Liver (tissue), 9 donors: ENCODE measurements around the gene TRIM33. TPM values are rescaled to one million over a fixed set of nuclear protein-coding genes. Genes with fewer than 3 reads are reported as not detected.

Experiments
- DNase-seq: peaks from one replicate; pipeline ENCODE4 v3.0.0-alpha.2; 2017; ENCODE audit warnings: low spot score
- H3K27ac ChIP-seq, 2 donors: one replicate each; pipeline ENCODE4 v1.7.0; 2013; ENCODE audit warnings: inconsistent platforms in 2 of 2, low read length in 2 of 2, control low read depth in 1 of 2, low read depth in 1 of 2, mild to moderate bottlenecking in 1 of 2
- H3K27me3 ChIP-seq, 4 donors: one replicate each; pipeline versions ENCODE4 v1.6.1 to v1.7.0; 2013; ENCODE audit warnings: low read length in 3 of 4, inconsistent platforms in 1 of 4, mild to moderate bottlenecking in 1 of 4, moderate library complexity in 1 of 4; ENCODE audit not compliant: control insufficient read depth in 4 of 4, insufficient read depth in 4 of 4
- H3K36me3 ChIP-seq, 4 donors: one replicate each; pipeline versions ENCODE4 v1.6.1 to v1.7.0; 2013; ENCODE audit warnings: low read length in 3 of 4, mild to moderate bottlenecking in 3 of 4, low read depth in 1 of 4, moderate library complexity in 1 of 4; ENCODE audit not compliant: control insufficient read depth in 4 of 4, insufficient read depth in 3 of 4
- H3K4me1 ChIP-seq, 4 donors: one replicate each; pipeline versions ENCODE4 v1.6.1 to v1.7.0; 2013; ENCODE audit warnings: low read length in 3 of 4, mild to moderate bottlenecking in 3 of 4, moderate library complexity in 1 of 4; ENCODE audit not compliant: control insufficient read depth in 4 of 4, insufficient read depth in 4 of 4
- H3K4me3 ChIP-seq, 3 donors: one replicate each; pipeline versions ENCODE4 v1.6.1 to v1.7.0; 2013; ENCODE audit warnings: low read length in 3 of 3, control low read depth in 1 of 3, low read depth in 1 of 3, mild to moderate bottlenecking in 1 of 3
- H3K9ac ChIP-seq, 2 donors: one replicate each; pipeline ENCODE4 v1.7.0; 2013; ENCODE audit warnings: low read length in 2 of 2, mild to moderate bottlenecking in 2 of 2, moderate library complexity in 2 of 2, control low read depth in 1 of 2, low read depth in 1 of 2
- H3K9me3 ChIP-seq, 4 donors: one replicate each; pipeline versions ENCODE4 v1.6.1 to v1.7.0; 2013; ENCODE audit warnings: low read length in 3 of 4; ENCODE audit not compliant: control insufficient read depth in 4 of 4
- EGR1 ChIP-seq, 2 donors: IDR thresholded peaks; 2 replicates each; pipeline ENCODE4 v1.6.1; 2016 to 2018; ENCODE audit warnings: antibody characterized with exemption in 2 of 2, low read depth in 2 of 2
- FOXA1 ChIP-seq: IDR thresholded peaks from 2 replicates; pipeline ENCODE4 v1.6.1; 2016; ENCODE audit warnings: antibody characterized with exemption
- FOXA2 ChIP-seq: IDR thresholded peaks from 2 replicates; pipeline ENCODE4 v1.6.1; 2016; ENCODE audit warnings: antibody characterized with exemption
- GABPA ChIP-seq, 2 donors: IDR thresholded peaks in 1 of 2; conservative IDR thresholded peaks in 1 of 2; 2 replicates each; pipeline ENCODE4 v1.6.1; 2016; ENCODE audit warnings: antibody characterized with exemption in 2 of 2, mild to moderate bottlenecking in 1 of 2, moderate library complexity in 1 of 2
- HNF4A ChIP-seq, 2 donors: conservative IDR thresholded peaks; 2 replicates each; pipeline ENCODE4 v1.6.1; 2016; ENCODE audit warnings: antibody characterized with exemption in 2 of 2, mild to moderate bottlenecking in 2 of 2
- HNF4G ChIP-seq: IDR thresholded peaks from 2 replicates; pipeline ENCODE4 v1.6.1; 2016; ENCODE audit warnings: antibody characterized with exemption
- JUND ChIP-seq, 2 donors: IDR thresholded peaks; 2 replicates each; pipeline ENCODE4 v1.6.1; 2016; ENCODE audit warnings: antibody characterized with exemption in 2 of 2
- NR2F2 ChIP-seq: IDR thresholded peaks from 2 replicates; pipeline ENCODE4 v1.6.1; 2016; ENCODE audit warnings: antibody characterized with exemption
- RAD21 ChIP-seq, 2 donors: IDR thresholded peaks; 2 replicates each; pipeline ENCODE4 v1.6.1; 2016; ENCODE audit warnings: antibody characterized with exemption in 2 of 2, mild to moderate bottlenecking in 2 of 2
- RXRA ChIP-seq, 2 donors: IDR thresholded peaks; 2 replicates each; pipeline ENCODE4 v1.6.1; 2017 to 2018; ENCODE audit warnings: antibody characterized with exemption in 2 of 2, mild to moderate bottlenecking in 1 of 2
- SP1 ChIP-seq: IDR thresholded peaks from 2 replicates; pipeline ENCODE4 v1.6.1; 2018; ENCODE audit warnings: antibody characterized with exemption, mild to moderate bottlenecking
- TAF1 ChIP-seq: conservative IDR thresholded peaks from 2 replicates; pipeline ENCODE4 v1.6.1; 2016; ENCODE audit warnings: antibody characterized with exemption, mild to moderate bottlenecking
- YY1 ChIP-seq: IDR thresholded peaks from 2 replicates; pipeline ENCODE4 v1.6.1; 2016; ENCODE audit warnings: antibody characterized with exemption, mild to moderate bottlenecking
- WGBS: extraction: QIAGEN DNeasy Blood & Tissue Kit; methylation state at CpG from one replicate; pipeline ENCODE4 v1.1.7; 2013; 5-methylcytosine and 5-hydroxymethylcytosine counted together
- polyA plus RNA-seq, 2 donors: library from polyadenylated mRNA; stranded (reverse) in 1 of 2; unstranded in 1 of 2; fragments of 200-250 nt in 1 of 2; fragments of >200 nt in 1 of 2; fragmentation: Nextera tagmentation in 1 of 2; extraction: Ambion mirVana in 1 of 2; gene quantifications; one replicate each; pipeline versions ENCODE4 v1.2.1 to v1.2.3, GENCODE V29; 2013 to 2015
- total RNA-seq, 2 donors: library from RNA; depleted of rRNA; stranded (reverse); fragments of >200 nt; gene quantifications; one replicate each; pipeline ENCODE4 v1.2.3, GENCODE V29; 2014
- TF ChIP-seq, protein P1 (sequence below): fragments of 150-350 bp; IDR thresholded peaks from 2 replicates; pipeline ENCODE4 v1.5.1; 2017; ENCODE audit warnings: improper control_type of control experiment, low read depth, low read length; ENCODE audit not compliant: missing input control
- TF ChIP-seq, protein P2 (sequence below): IDR thresholded peaks from 2 replicates; pipeline ENCODE4 v1.6.1; 2016; ENCODE audit warnings: antibody characterized with exemption
- TF ChIP-seq, protein P3 (sequence below): IDR thresholded peaks from 2 replicates; pipeline ENCODE4 v1.6.1; 2016; ENCODE audit warnings: antibody characterized with exemption
- TF ChIP-seq, protein P4 (sequence below): IDR thresholded peaks from 2 replicates; pipeline ENCODE4 v1.6.1; 2016; ENCODE audit warnings: antibody characterized with exemption
- donor health status: healthy.
- donor health status: healthy.
- donor health status: healthy.
- donor health status: healthy.
- donor health status: healthy.

The TRIM33 gene
- total and polyA plus RNA-seq, 4 donors, result 4.5 to 30.5 (median 16.6) TPM

- H3K4me3 ChIP-seq, result no peak overlapping the region
- H3K27me3 ChIP-seq, result no peaks in the 10 kb centered on the region
- 49% methylated on average over 4 of the region's 4 CpGs for WGBS
- H3K36me3 ChIP-seq, result peaks cover 0 to 2% (median 0%) of the 10 kb centered on the region in 4 donors
- H3K9ac ChIP-seq, result no peak overlapping the region
- no peak for DNase-seq
- H3K4me1 ChIP-seq, result peaks cover 7 to 52% (median 42%) of the 10 kb centered on the region in 4 donors
- peak overlapping the region; percentile 25 to 44 for H3K27ac ChIP-seq
- no peaks in the 10 kb centered on the region for H3K9me3 ChIP-seq
- TF ChIP-seq EGR1 (IDR thresholded peaks at IDR 0.05; ENCODE audit: low read depth in 2 of 2), result no peak
- TF ChIP-seq, protein P1, sequence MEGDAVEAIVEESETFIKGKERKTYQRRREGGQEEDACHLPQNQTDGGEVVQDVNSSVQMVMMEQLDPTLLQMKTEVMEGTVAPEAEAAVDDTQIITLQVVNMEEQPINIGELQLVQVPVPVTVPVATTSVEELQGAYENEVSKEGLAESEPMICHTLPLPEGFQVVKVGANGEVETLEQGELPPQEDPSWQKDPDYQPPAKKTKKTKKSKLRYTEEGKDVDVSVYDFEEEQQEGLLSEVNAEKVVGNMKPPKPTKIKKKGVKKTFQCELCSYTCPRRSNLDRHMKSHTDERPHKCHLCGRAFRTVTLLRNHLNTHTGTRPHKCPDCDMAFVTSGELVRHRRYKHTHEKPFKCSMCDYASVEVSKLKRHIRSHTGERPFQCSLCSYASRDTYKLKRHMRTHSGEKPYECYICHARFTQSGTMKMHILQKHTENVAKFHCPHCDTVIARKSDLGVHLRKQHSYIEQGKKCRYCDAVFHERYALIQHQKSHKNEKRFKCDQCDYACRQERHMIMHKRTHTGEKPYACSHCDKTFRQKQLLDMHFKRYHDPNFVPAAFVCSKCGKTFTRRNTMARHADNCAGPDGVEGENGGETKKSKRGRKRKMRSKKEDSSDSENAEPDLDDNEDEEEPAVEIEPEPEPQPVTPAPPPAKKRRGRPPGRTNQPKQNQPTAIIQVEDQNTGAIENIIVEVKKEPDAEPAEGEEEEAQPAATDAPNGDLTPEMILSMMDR, result no peak
- TF ChIP-seq RXRA (IDR thresholded peaks at IDR 0.05), result peak in 1 of 2 donors; percentile 50
- TF ChIP-seq GABPA (IDR thresholded peaks at IDR 0.05 in 1 of 2, conservative IDR thresholded peaks at IDR 0.05 in 1 of 2), result no peak
- peak; percentile 57 to 64 for TF ChIP-seq HNF4A (conservative IDR thresholded peaks at IDR 0.05)
- no peak for TF ChIP-seq HNF4G
- TF ChIP-seq, protein P2, sequence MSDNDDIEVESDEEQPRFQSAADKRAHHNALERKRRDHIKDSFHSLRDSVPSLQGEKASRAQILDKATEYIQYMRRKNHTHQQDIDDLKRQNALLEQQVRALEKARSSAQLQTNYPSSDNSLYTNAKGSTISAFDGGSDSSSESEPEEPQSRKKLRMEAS, result no peak
- TF ChIP-seq TAF1, result no peak
- peak in 1 of 2 donors; percentile 23 for TF ChIP-seq JUND (IDR thresholded peaks at IDR 0.05)
- TF ChIP-seq, protein P3, sequence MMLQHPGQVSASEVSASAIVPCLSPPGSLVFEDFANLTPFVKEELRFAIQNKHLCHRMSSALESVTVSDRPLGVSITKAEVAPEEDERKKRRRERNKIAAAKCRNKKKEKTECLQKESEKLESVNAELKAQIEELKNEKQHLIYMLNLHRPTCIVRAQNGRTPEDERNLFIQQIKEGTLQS, result no peak
- TF ChIP-seq NR2F2, result no peak
- TF ChIP-seq FOXA1, result no peak
- TF ChIP-seq, protein P4, sequence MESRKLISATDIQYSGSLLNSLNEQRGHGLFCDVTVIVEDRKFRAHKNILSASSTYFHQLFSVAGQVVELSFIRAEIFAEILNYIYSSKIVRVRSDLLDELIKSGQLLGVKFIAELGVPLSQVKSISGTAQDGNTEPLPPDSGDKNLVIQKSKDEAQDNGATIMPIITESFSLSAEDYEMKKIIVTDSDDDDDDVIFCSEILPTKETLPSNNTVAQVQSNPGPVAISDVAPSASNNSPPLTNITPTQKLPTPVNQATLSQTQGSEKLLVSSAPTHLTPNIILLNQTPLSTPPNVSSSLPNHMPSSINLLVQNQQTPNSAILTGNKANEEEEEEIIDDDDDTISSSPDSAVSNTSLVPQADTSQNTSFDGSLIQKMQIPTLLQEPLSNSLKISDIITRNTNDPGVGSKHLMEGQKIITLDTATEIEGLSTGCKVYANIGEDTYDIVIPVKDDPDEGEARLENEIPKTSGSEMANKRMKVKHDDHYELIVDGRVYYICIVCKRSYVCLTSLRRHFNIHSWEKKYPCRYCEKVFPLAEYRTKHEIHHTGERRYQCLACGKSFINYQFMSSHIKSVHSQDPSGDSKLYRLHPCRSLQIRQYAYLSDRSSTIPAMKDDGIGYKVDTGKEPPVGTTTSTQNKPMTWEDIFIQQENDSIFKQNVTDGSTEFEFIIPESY, result no peak
- TF ChIP-seq SP1, result no peak
- no peak for TF ChIP-seq FOXA2
- TF ChIP-seq RAD21 (IDR thresholded peaks at IDR 0.05), result no peak
Measured at GRCh38 chr1:114457675-114458236, 53.2 kb downstream of the TRIM33 start.

GRCh38 chr1:114456586-114456985, 54.4 kb downstream of the TRIM33 start:
- no peak overlapping the region for H3K27ac ChIP-seq
- no peak for TF ChIP-seq RAD21 (IDR thresholded peaks at IDR 0.05)
- TF ChIP-seq NR2F2, result no peak
- TF ChIP-seq SP1, result no peak
- TF ChIP-seq RXRA (IDR thresholded peaks at IDR 0.05), result no peak
- TF ChIP-seq, protein P1, result no peak
- TF ChIP-seq, protein P4, result no peak
- no peak for TF ChIP-seq JUND (IDR thresholded peaks at IDR 0.05)
- no peak for TF ChIP-seq HNF4A (conservative IDR thresholded peaks at IDR 0.05)
- no peak for TF ChIP-seq YY1
- no peak for TF ChIP-seq HNF4G
- TF ChIP-seq, protein P2, result no peak
- no peak for TF ChIP-seq TAF1
- no peak for TF ChIP-seq EGR1 (IDR thresholded peaks at IDR 0.05; ENCODE audit: low read depth in 2 of 2)
- no peaks in the 10 kb centered on the region for H3K27me3 ChIP-seq
- H3K4me3 ChIP-seq, result no peak overlapping the region
- H3K4me1 ChIP-seq, result peaks cover 9 to 45% (median 40%) of the 10 kb centered on the region in 4 donors
- H3K9ac ChIP-seq, result no peak overlapping the region
- H3K9me3 ChIP-seq, result no peaks in the 10 kb centered on the region
- no peak for DNase-seq
- WGBS, result 97% methylated on average over 3 of the region's 3 CpGs
- peaks cover 0 to 2% (median 0%) of the 10 kb centered on the region in 4 donors for H3K36me3 ChIP-seq
